GM18520 (cell line): ENCODE results near the gene AP3S2.
"Not testable (repeated sequence)": the region's sequence is repeated elsewhere in the genome, so short reads cannot be mapped to it uniquely, and the experiment has no call there.

ENCODE experiments used
- ATAC-seq: cut with Tn5 transposase; IDR thresholded peaks from one replicate; pipeline ENCODE4 v1.9.1; 2021; ENCODE audit not compliant: unreplicated experiment

Gene AP3S2

GRCh38 chr15:89836267-89837133, 57.3 kb downstream of the AP3S2 start:
- ATAC-seq: no peak

GRCh38 chr15:89835176-89835564, 58.6 kb downstream of the AP3S2 start:
- no peak for ATAC-seq

GRCh38 chr15:89834465-89835175, 59.2 kb downstream of the AP3S2 start:
- not testable (repeated sequence) for ATAC-seq

- ATAC-seq: no peak
Measured at GRCh38 chr15:89833966-89834365, 59.8 kb downstream of the AP3S2 start.

GRCh38 chr15:89830639-89831038, 63.2 kb downstream of the AP3S2 start:
- ATAC-seq: no peak

GRCh38 chr15:89829616-89830440, 64.0 kb downstream of the AP3S2 start:
- no peak for ATAC-seq

GRCh38 chr15:89829161-89829560, 64.6 kb downstream of the AP3S2 start:
- ATAC-seq: no peak

- ATAC-seq: no peak
Measured at GRCh38 chr15:89828281-89829145, 65.3 kb downstream of the AP3S2 start.

- no peak for ATAC-seq
Measured at GRCh38 chr15:89827829-89828228, 66.0 kb downstream of the AP3S2 start.

- no peak for ATAC-seq
Measured at GRCh38 chr15:89826671-89827655, 66.8 kb downstream of the AP3S2 start.

GRCh38 chr15:89825271-89825940, 68.4 kb downstream of the AP3S2 start:
- no peak for ATAC-seq

- no peak for ATAC-seq
Measured at GRCh38 chr15:89824607-89824867, 69.3 kb downstream of the AP3S2 start.

- ATAC-seq: no peak
Measured at GRCh38 chr15:89823836-89824606, 69.8 kb downstream of the AP3S2 start.

- no peak for ATAC-seq
Measured at GRCh38 chr15:89822951-89823711, 70.7 kb downstream of the AP3S2 start.

GRCh38 chr15:89822611-89822950, 71.2 kb downstream of the AP3S2 start:
- ATAC-seq: no peak

GRCh38 chr15:89822026-89822425, 71.8 kb downstream of the AP3S2 start:
- no peak for ATAC-seq
